ENCODE results near the gene SCN4B.

SCN4B gene

GRCh38 chr11:118095967-118096367 lies 56.7 kb downstream of the SCN4B start:
- DNase-seq (ENCODE audit: low read depth) = no peak
- TF ChIP-seq, protein P1, sequence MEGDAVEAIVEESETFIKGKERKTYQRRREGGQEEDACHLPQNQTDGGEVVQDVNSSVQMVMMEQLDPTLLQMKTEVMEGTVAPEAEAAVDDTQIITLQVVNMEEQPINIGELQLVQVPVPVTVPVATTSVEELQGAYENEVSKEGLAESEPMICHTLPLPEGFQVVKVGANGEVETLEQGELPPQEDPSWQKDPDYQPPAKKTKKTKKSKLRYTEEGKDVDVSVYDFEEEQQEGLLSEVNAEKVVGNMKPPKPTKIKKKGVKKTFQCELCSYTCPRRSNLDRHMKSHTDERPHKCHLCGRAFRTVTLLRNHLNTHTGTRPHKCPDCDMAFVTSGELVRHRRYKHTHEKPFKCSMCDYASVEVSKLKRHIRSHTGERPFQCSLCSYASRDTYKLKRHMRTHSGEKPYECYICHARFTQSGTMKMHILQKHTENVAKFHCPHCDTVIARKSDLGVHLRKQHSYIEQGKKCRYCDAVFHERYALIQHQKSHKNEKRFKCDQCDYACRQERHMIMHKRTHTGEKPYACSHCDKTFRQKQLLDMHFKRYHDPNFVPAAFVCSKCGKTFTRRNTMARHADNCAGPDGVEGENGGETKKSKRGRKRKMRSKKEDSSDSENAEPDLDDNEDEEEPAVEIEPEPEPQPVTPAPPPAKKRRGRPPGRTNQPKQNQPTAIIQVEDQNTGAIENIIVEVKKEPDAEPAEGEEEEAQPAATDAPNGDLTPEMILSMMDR (IDR thresholded peaks at IDR 0.05; ENCODE audit: low read depth, low read length) = no peak
- TF ChIP-seq, protein P2, sequence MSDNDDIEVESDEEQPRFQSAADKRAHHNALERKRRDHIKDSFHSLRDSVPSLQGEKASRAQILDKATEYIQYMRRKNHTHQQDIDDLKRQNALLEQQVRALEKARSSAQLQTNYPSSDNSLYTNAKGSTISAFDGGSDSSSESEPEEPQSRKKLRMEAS (IDR thresholded peaks at IDR 0.05; ENCODE audit: low read depth, low read length) = no peak
- no peak for TF ChIP-seq MYC (IDR thresholded peaks at IDR 0.05; ENCODE audit: low read depth, low read length)
- TF ChIP-seq POLR2A (IDR thresholded peaks at IDR 0.05; ENCODE audit: extremely low read depth, insufficient read length) = no peak
- H3K4me3 ChIP-seq (ENCODE audit: low read depth, low read length) = no peak overlapping the region

- no peak for TF ChIP-seq POLR2A (IDR thresholded peaks at IDR 0.05; ENCODE audit: extremely low read depth, insufficient read length)
- TF ChIP-seq, protein P2 (IDR thresholded peaks at IDR 0.05; ENCODE audit: low read depth, low read length) = no peak
- TF ChIP-seq, protein P1 (IDR thresholded peaks at IDR 0.05; ENCODE audit: low read depth, low read length) = no peak
- no peak for TF ChIP-seq MYC (IDR thresholded peaks at IDR 0.05; ENCODE audit: low read depth, low read length)
- DNase-seq (ENCODE audit: low read depth) = no peak
- H3K4me3 ChIP-seq (ENCODE audit: low read depth, low read length) = no peak overlapping the region
Measured at GRCh38 chr11:118095493-118095892, 57.1 kb downstream of the SCN4B start.

DNA sequence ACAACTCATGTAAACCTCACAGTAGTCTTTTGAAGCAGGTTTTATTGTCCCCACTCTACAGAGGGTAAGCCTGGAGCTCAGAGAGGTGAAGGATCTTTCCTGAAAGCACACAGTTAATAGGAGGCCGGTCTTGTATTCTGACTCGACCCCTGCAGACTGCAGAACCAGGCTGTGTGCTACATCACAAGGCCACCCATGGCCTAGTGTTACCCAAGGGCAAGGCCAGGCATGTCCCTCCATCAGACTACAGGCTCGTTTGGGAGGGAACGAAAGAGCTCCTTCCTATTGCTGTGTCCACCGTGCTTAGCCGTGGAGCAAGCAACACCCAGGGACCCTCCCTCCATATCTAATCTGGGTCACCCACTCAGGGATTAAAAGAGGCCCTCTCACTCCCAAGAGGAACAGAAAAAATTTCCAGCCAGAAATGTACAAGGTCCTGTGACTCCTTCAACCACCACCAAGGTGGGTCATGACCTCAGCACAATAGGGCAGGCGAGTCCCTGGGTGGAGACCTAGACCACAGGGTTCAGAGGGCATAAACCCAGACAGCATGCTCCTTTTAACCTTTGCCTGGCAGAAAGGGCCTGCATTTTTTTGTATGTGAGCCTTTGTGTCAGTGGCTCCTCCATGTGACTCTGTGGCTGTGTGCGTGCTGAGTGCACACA lies 59.6 kb downstream of the SCN4B start:
- TF ChIP-seq, protein P1 (IDR thresholded peaks at IDR 0.05; ENCODE audit: low read depth, low read length) = no peak
- TF ChIP-seq POLR2A (IDR thresholded peaks at IDR 0.05; ENCODE audit: extremely low read depth, insufficient read length) = no peak
- TF ChIP-seq, protein P2 (IDR thresholded peaks at IDR 0.05; ENCODE audit: low read depth, low read length) = no peak
- no peak for TF ChIP-seq MYC (IDR thresholded peaks at IDR 0.05; ENCODE audit: low read depth, low read length)
- no peak overlapping the region for H3K4me3 ChIP-seq (ENCODE audit: low read depth, low read length)

GRCh38 chr11:118091690-118092089 lies 60.9 kb downstream of the SCN4B start:
- TF ChIP-seq, protein P1 (IDR thresholded peaks at IDR 0.05; ENCODE audit: low read depth, low read length) = no peak
- H3K4me3 ChIP-seq (ENCODE audit: low read depth, low read length) = no peak overlapping the region
- DNase-seq (ENCODE audit: low read depth) = no peak

More for the DNA sequence above, 59.6 kb downstream of the SCN4B start:
- DNase-seq (ENCODE audit: low read depth) = no peak

GRCh38 chr11:118090545-118091162 lies 62.0 kb downstream of the SCN4B start:
- TF ChIP-seq, protein P2 (IDR thresholded peaks at IDR 0.05; ENCODE audit: low read depth, low read length) = no peak
- no peak for TF ChIP-seq POLR2A (IDR thresholded peaks at IDR 0.05; ENCODE audit: extremely low read depth, insufficient read length)
- no peak for TF ChIP-seq MYC (IDR thresholded peaks at IDR 0.05; ENCODE audit: low read depth, low read length)
- TF ChIP-seq, protein P1 (IDR thresholded peaks at IDR 0.05; ENCODE audit: low read depth, low read length) = no peak
- no peak overlapping the region for H3K4me3 ChIP-seq (ENCODE audit: low read depth, low read length)
- DNase-seq (ENCODE audit: low read depth) = no peak
